Activated CD4-positive, alpha-beta T cell treated with anti-CD3 and anti-CD28 coated beads, Interleukin-2, amount 10 ng/mL, durations not matched to agents 24 days and 14 days (primary cell): ENCODE measurements around the gene TNFRSF13B. TPM values are rescaled to one million over a fixed set of nuclear protein-coding genes. Genes with fewer than 3 reads are reported as not detected.

ENCODE experiments used
- DNase-seq: peaks from one replicate; pipeline ENCODE4 v3.0.0; 2022
- H3K27ac Mint-ChIP-seq: one replicate; pipeline ENCODE4 v1.8.0; 2022; ENCODE audit warnings: mild to moderate bottlenecking, mixed read lengths
- H3K27me3 Mint-ChIP-seq: one replicate; pipeline ENCODE4 v1.8.0; 2022; ENCODE audit warnings: mixed read lengths
- H3K36me3 Mint-ChIP-seq: one replicate; pipeline ENCODE4 v1.8.0; 2022; ENCODE audit warnings: low read depth, mild to moderate bottlenecking, mixed read lengths
- H3K4me1 Mint-ChIP-seq: one replicate; pipeline ENCODE4 v1.8.0; 2021; ENCODE audit warnings: mixed read lengths
- H3K4me3 Mint-ChIP-seq: one replicate; pipeline ENCODE4 v1.8.0; 2022; ENCODE audit warnings: mild to moderate bottlenecking, moderate library complexity, mixed read lengths
- H3K9me3 Mint-ChIP-seq: one replicate; pipeline ENCODE4 v1.8.0; 2021; ENCODE audit warnings: mixed read lengths
- intact Hi-C: fragments of 100-400 bp; cut with micrococcal nuclease; formaldehyde crosslinking; loops from one replicate; pipeline ENCODE4 v1.15.1; 2023
- total RNA-seq: library from RNA; stranded (reverse); gene quantifications from 2 replicates; pipeline ENCODE4 v1.2.3, GENCODE V29; 2022

Gene TNFRSF13B
- total RNA-seq, 1 donor from 2014 or later = not detected

GRCh38 chr17:16937431-16937830, 34.5 kb downstream of the TNFRSF13B start:
- Mint-ChIP-seq H3K4me3 (no peak overlapping the region), H3K4me1 (no peaks in the 10 kb centered on the region), H3K27ac (no peak overlapping the region), H3K36me3 (no peaks in the 10 kb centered on the region), H3K9me3 (no peaks in the 10 kb centered on the region), H3K27me3 (peaks cover 2% of the 10 kb centered on the region)
- intact Hi-C loops = no loop called here
- DNase-seq = no peak

GRCh38 chr17:16936536-16937310, 35.2 kb downstream of the TNFRSF13B start:
- DNase-seq = no peak
- Mint-ChIP-seq H3K27ac (no peak overlapping the region), H3K4me1 (no peaks in the 10 kb centered on the region), H3K4me3 (no peak overlapping the region), H3K27me3 (peaks cover 2% of the 10 kb centered on the region), H3K36me3 (no peaks in the 10 kb centered on the region), H3K9me3 (no peaks in the 10 kb centered on the region)
- intact Hi-C loops = no loop called here

GRCh38 chr17:16935786-16936185, 36.1 kb downstream of the TNFRSF13B start:
- intact Hi-C loops = no loop called here

GRCh38 chr17:16935241-16935663, 36.7 kb downstream of the TNFRSF13B start:
- Mint-ChIP-seq H3K9me3 (no peaks in the 10 kb centered on the region), H3K36me3 (no peaks in the 10 kb centered on the region), H3K27ac (no peak overlapping the region), H3K4me3 (no peak overlapping the region), H3K4me1 (no peaks in the 10 kb centered on the region), H3K27me3 (peaks cover 2% of the 10 kb centered on the region)
- intact Hi-C loops = no loop called here
- DNase-seq = no peak

More at GRCh38 chr17:16935786-16936185, 36.1 kb downstream of the TNFRSF13B start:
- Mint-ChIP-seq H3K4me3 (no peak overlapping the region), H3K36me3 (no peaks in the 10 kb centered on the region), H3K9me3 (no peaks in the 10 kb centered on the region), H3K4me1 (no peaks in the 10 kb centered on the region), H3K27me3 (peaks cover 2% of the 10 kb centered on the region), H3K27ac (no peak overlapping the region)
- DNase-seq = no peak

- no peak overlapping the region for H3K4me3 Mint-ChIP-seq
- no peaks in the 10 kb centered on the region for H3K4me1 Mint-ChIP-seq
- intact Hi-C loops = no loop called here
- DNase-seq = no peak
- peaks cover 2% of the 10 kb centered on the region for H3K27me3 Mint-ChIP-seq
- no peaks in the 10 kb centered on the region for H3K36me3 Mint-ChIP-seq
- no peak overlapping the region for H3K27ac Mint-ChIP-seq
- no peaks in the 10 kb centered on the region for H3K9me3 Mint-ChIP-seq
Observed at GRCh38 chr17:16934836-16935235, 37.1 kb downstream of the TNFRSF13B start.

GRCh38 chr17:16934133-16934795, 37.7 kb downstream of the TNFRSF13B start:
- intact Hi-C loops = no loop called here
- H3K27ac Mint-ChIP-seq = no peak overlapping the region
- no peak for DNase-seq
- no peak overlapping the region for H3K4me3 Mint-ChIP-seq
- H3K4me1 Mint-ChIP-seq = no peaks in the 10 kb centered on the region
- peaks cover 2% of the 10 kb centered on the region for H3K27me3 Mint-ChIP-seq
- H3K9me3 Mint-ChIP-seq = no peaks in the 10 kb centered on the region
- H3K36me3 Mint-ChIP-seq = no peaks in the 10 kb centered on the region

GRCh38 chr17:16933317-16934132, 38.4 kb downstream of the TNFRSF13B start:
- Mint-ChIP-seq H3K4me3 (no peak overlapping the region), H3K4me1 (no peaks in the 10 kb centered on the region), H3K27me3 (no peaks in the 10 kb centered on the region), H3K36me3 (no peaks in the 10 kb centered on the region), H3K27ac (no peak overlapping the region), H3K9me3 (no peaks in the 10 kb centered on the region)
- DNase-seq = no peak
- intact Hi-C loops = no loop called here

- Mint-ChIP-seq H3K4me1 (no peaks in the 10 kb centered on the region), H3K27ac (no peak overlapping the region), H3K9me3 (no peaks in the 10 kb centered on the region), H3K27me3 (no peaks in the 10 kb centered on the region), H3K4me3 (no peak overlapping the region), H3K36me3 (no peaks in the 10 kb centered on the region)
- no peak for DNase-seq
- intact Hi-C loops = no loop called here
Observed at GRCh38 chr17:16932611-16933010, 39.3 kb downstream of the TNFRSF13B start.

- intact Hi-C loops = no loop called here
- DNase-seq = no peak
- no peak overlapping the region for H3K4me3 Mint-ChIP-seq
- H3K9me3 Mint-ChIP-seq = no peaks in the 10 kb centered on the region
- no peaks in the 10 kb centered on the region for H3K27me3 Mint-ChIP-seq
- H3K4me1 Mint-ChIP-seq = no peaks in the 10 kb centered on the region
- no peak overlapping the region for H3K27ac Mint-ChIP-seq
- no peaks in the 10 kb centered on the region for H3K36me3 Mint-ChIP-seq
Observed at GRCh38 chr17:16932156-16932555, 39.8 kb downstream of the TNFRSF13B start.

GRCh38 chr17:16931318-16932060, 40.4 kb downstream of the TNFRSF13B start:
- no peak overlapping the region for H3K27ac Mint-ChIP-seq
- no peaks in the 10 kb centered on the region for H3K9me3 Mint-ChIP-seq
- DNase-seq = no peak
- no peaks in the 10 kb centered on the region for H3K4me1 Mint-ChIP-seq
- H3K36me3 Mint-ChIP-seq = no peaks in the 10 kb centered on the region
- intact Hi-C loops = no loop called here
- no peak overlapping the region for H3K4me3 Mint-ChIP-seq
- no peaks in the 10 kb centered on the region for H3K27me3 Mint-ChIP-seq

GRCh38 chr17:16930571-16931317, 41.2 kb downstream of the TNFRSF13B start:
- H3K36me3 Mint-ChIP-seq = no peaks in the 10 kb centered on the region

GRCh38 chr17:16929757-16930520, 42.0 kb downstream of the TNFRSF13B start:
- Mint-ChIP-seq H3K4me3 (no peak overlapping the region), H3K9me3 (no peaks in the 10 kb centered on the region), H3K4me1 (no peaks in the 10 kb centered on the region), H3K36me3 (no peaks in the 10 kb centered on the region), H3K27ac (no peak overlapping the region), H3K27me3 (no peaks in the 10 kb centered on the region)
- intact Hi-C loops = no loop called here
- DNase-seq = no peak

More at GRCh38 chr17:16930571-16931317, 41.2 kb downstream of the TNFRSF13B start:
- H3K4me1 Mint-ChIP-seq = no peaks in the 10 kb centered on the region
- no peak overlapping the region for H3K27ac Mint-ChIP-seq
- intact Hi-C loops = no loop called here
- H3K4me3 Mint-ChIP-seq = no peak overlapping the region
- DNase-seq = no peak
- no peaks in the 10 kb centered on the region for H3K9me3 Mint-ChIP-seq
- no peaks in the 10 kb centered on the region for H3K27me3 Mint-ChIP-seq
